Lower leg skin (tissue), 4 donors: ENCODE measurements around the gene HRH3. TPM values are rescaled to one million over a fixed set of nuclear protein-coding genes. Genes with fewer than 3 reads are reported as not detected.

Experiments used
- DNase-seq, 2 donors: peaks; one replicate each; pipeline ENCODE4 v3.0.0-alpha.2; 2019; ENCODE audit warnings: low spot score in 2 of 2
- H3K4me3 ChIP-seq: fragments of 200-600 bp; sonication (generic); 2 replicates; pipeline ENCODE4 v1.5.1; 2017; ENCODE audit warnings: mild to moderate bottlenecking, low read depth; ENCODE audit not compliant: poor library complexity, severe bottlenecking
- CTCF ChIP-seq, 3 donors: fragments of 450-650 bp; IDR thresholded peaks; one replicate each; pipeline ENCODE4 v1.5.1; 2016; ENCODE audit warnings: antibody characterized with exemption in 3 of 3, mild to moderate bottlenecking in 3 of 3, moderate library complexity in 2 of 3
- POLR2A ChIP-seq, 2 donors: fragments of 450-650 bp; IDR thresholded peaks; one replicate each; pipeline ENCODE4 v1.6.1; 2016 to 2017; ENCODE audit warnings: antibody characterized with exemption in 2 of 2, mild to moderate bottlenecking in 1 of 2, moderate library complexity in 1 of 2
- WGBS, 2 donors: methylation state at CpG; one replicate each; pipeline ENCODE4 v1.1.5; 2018; 5-methylcytosine and 5-hydroxymethylcytosine counted together
- intact Hi-C: fragments of 100-400 bp; cut with DNase I; formaldehyde crosslinking; loops from one replicate; pipeline ENCODE4 v1.15.0; 2023; ENCODE audit warnings: low total_unique reads
- total RNA-seq, 4 donors: library from RNA; depleted of rRNA; stranded (reverse); fragments of >200 nt; gene quantifications; one replicate each; pipeline ENCODE4 v1.1.0, GENCODE V29; 2016

The HRH3 gene
- total RNA-seq, 4 donors from 2014 or later: not detected

GRCh38 chr20:62205618-62206387, 14.3 kb downstream of the HRH3 start:
- no peak overlapping the region for H3K4me3 ChIP-seq

GRCh38 chr20:62203378-62204030, 16.6 kb downstream of the HRH3 start:
- no peak for TF ChIP-seq POLR2A (IDR thresholded peaks at IDR 0.05)
- TF ChIP-seq CTCF (IDR thresholded peaks at IDR 0.05): no peak
- DNase-seq: no peak
- H3K4me3 ChIP-seq: no peak overlapping the region
- intact Hi-C loops: no loop called here
- 84 to 86% methylated on average over 22 of the region's 22 CpGs for WGBS, 2 donors

More at GRCh38 chr20:62205618-62206387, 14.3 kb downstream of the HRH3 start:
- no peak for DNase-seq
- 93% methylated on average over 38 of the region's 38 CpGs for WGBS, 2 donors
- intact Hi-C loops: no loop called here
- TF ChIP-seq POLR2A (IDR thresholded peaks at IDR 0.05) (no peak), CTCF (IDR thresholded peaks at IDR 0.05) (no peak)

- DNase-seq: no peak
- TF ChIP-seq CTCF (IDR thresholded peaks at IDR 0.05) (no peak), POLR2A (IDR thresholded peaks at IDR 0.05) (no peak)
- intact Hi-C loops: no loop called here
- 83% methylated on average over 23 of the region's 23 CpGs for WGBS, 2 donors
- no peak overlapping the region for H3K4me3 ChIP-seq
Measured at GRCh38 chr20:62202676-62203377, 17.3 kb downstream of the HRH3 start.

GRCh38 chr20:62202083-62202395, 18.0 kb downstream of the HRH3 start:
- DNase-seq: no peak
- H3K4me3 ChIP-seq: no peak overlapping the region
- intact Hi-C loops: no loop called here
- WGBS, 2 donors: 69 to 84% methylated on average over 5 of the region's 5 CpGs
- TF ChIP-seq CTCF (IDR thresholded peaks at IDR 0.05) (no peak), POLR2A (IDR thresholded peaks at IDR 0.05) (no peak)

GRCh38 chr20:62201173-62202082, 18.6 kb downstream of the HRH3 start:
- intact Hi-C loops: no loop called here
- no peak for DNase-seq
- no peak overlapping the region for H3K4me3 ChIP-seq
- no peak for TF ChIP-seq POLR2A (IDR thresholded peaks at IDR 0.05)
- TF ChIP-seq CTCF (IDR thresholded peaks at IDR 0.05): no peak
- WGBS, 2 donors: 88% methylated on average over 30 to 38 of the region's 38 CpGs
